NCI-H2196 (cell line): ENCODE results near the gene TERT.

ENCODE experiments used
- DNase-seq: peaks from one replicate; lab custom pipeline; 2025; ENCODE audit not compliant: unreplicated experiment; lab: John Stamatoyannopoulos, UW

The TERT gene

GRCh38 chr5:1222621-1223277 lies 72.1 kb downstream of the TERT start:
- DNase-seq, result no peak

GRCh38 chr5:1222147-1222546 lies 72.7 kb downstream of the TERT start:
- no peak for DNase-seq

- no peak for DNase-seq
Measured at GRCh38 chr5:1221721-1222120, 73.1 kb downstream of the TERT start.

GRCh38 chr5:1220831-1221230 lies 74.0 kb downstream of the TERT start:
- DNase-seq, result no peak

GRCh38 chr5:1220351-1220750 lies 74.5 kb downstream of the TERT start:
- no peak for DNase-seq

- no peak for DNase-seq
Measured at GRCh38 chr5:1219768-1220100, 75.1 kb downstream of the TERT start.

- DNase-seq, result no peak
Measured at GRCh38 chr5:1219098-1219767, 75.6 kb downstream of the TERT start.

- no peak for DNase-seq
Measured at GRCh38 chr5:1218351-1219080, 76.4 kb downstream of the TERT start.

GRCh38 chr5:1217596-1218206 lies 77.2 kb downstream of the TERT start:
- no peak for DNase-seq

GRCh38 chr5:1216918-1217295 lies 78.0 kb downstream of the TERT start:
- DNase-seq, result no peak

- DNase-seq, result no peak
Measured at GRCh38 chr5:1216211-1216917, 78.5 kb downstream of the TERT start.

- DNase-seq, result no peak
Measured at GRCh38 chr5:1215320-1216096, 79.4 kb downstream of the TERT start.

GRCh38 chr5:1214936-1215220 lies 80.0 kb downstream of the TERT start:
- no peak for DNase-seq

GRCh38 chr5:1214163-1214935 lies 80.5 kb downstream of the TERT start:
- DNase-seq, result no peak

- DNase-seq, result no peak
Measured at GRCh38 chr5:1213508-1214162, 81.2 kb downstream of the TERT start.

- DNase-seq, result no peak
Measured at GRCh38 chr5:1212881-1213280, 82.0 kb downstream of the TERT start.

GRCh38 chr5:1212271-1212670 lies 82.6 kb downstream of the TERT start:
- DNase-seq, result no peak

- no peak for DNase-seq
Measured at GRCh38 chr5:1211701-1212100, 83.2 kb downstream of the TERT start.

- no peak for DNase-seq
Measured at GRCh38 chr5:1210832-1211251, 84.0 kb downstream of the TERT start.
